ENCODE results near the gene PAFAH2.
A peak's percentile ranks its signal among the peaks of the same experiment; 100 is the strongest.

The PAFAH2 gene

DNA sequence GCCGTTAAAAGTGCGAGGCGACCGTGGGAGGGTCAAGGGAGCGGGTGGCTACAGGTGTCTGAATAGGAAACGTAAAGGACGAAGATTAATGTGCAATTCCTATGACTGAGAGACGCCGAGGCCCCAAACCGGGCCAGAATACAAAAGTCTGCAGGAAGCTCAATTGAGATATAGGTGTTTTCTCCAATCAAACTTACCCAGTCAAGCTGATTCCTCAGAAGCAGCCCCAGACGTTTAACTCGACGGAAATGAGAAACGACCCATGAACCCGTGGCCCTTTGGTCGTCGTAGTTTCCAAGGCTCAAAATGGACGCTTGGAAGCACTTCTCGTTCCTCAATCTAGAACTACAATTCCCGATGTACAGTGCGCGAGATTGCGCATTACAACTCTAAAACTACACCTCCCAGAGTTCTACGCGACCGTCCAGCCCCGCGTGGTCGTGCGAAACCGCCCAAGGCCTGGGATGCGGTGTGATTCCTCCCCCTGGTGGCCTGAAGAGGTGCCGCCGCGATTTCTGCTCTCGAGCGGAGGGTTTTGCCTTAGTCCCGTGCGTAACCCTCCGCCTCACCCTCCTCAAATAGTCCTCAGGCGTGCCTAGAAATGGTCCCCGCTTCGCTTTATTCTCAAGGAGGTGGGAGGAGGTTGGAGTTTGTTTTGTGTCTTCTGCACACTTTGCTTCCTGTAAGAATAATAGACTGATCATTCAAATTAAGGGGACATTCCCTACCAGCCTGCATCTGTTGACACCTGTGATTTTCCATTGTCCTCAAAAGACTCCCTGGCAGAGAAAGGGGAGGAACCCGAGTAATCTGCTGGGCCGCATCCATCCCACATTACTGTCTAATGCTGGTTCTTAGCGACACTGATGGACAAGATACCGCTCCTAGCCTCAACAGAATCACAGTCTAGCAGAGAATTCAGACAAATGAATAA, at the start of gene PAFAH2:
Gene PAFAH2, minus strand, starts transcription at position 236 of the 934 bp plus-strand sequence. CDS start 7,247 bp downstream, outside the sequence.
- peak; percentile 98 for DNase-seq

DNA sequence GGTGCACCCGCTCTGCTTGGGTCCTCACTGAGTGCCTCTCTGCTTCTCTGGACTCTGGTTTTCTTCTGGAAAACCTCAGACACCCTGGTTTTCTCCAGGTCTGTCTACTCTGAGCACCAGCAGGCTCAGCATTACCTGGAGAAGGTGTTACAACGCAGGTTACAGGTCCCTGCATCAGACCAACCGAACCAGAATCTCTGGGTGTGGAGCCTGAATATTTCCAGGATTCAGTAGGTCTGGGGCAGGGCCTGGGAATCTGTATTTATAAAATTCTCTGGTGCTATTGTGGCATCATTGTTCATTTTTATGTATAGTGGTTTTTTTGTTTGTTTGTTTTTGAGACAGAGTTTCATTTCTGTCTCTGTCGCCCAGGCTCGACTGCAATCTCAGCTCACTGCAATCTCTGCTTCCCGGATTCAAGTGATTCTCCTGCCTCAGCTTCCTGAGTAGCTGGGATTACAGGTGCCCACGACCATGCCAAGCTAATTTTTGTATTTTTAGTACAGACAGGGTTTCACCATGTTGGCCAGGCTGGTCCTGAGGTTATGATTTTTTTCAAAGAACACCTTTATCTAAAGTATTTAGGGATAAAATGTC, 49.5 kb upstream of the PAFAH2 start:
- DNase-seq, result no peak

DNA sequence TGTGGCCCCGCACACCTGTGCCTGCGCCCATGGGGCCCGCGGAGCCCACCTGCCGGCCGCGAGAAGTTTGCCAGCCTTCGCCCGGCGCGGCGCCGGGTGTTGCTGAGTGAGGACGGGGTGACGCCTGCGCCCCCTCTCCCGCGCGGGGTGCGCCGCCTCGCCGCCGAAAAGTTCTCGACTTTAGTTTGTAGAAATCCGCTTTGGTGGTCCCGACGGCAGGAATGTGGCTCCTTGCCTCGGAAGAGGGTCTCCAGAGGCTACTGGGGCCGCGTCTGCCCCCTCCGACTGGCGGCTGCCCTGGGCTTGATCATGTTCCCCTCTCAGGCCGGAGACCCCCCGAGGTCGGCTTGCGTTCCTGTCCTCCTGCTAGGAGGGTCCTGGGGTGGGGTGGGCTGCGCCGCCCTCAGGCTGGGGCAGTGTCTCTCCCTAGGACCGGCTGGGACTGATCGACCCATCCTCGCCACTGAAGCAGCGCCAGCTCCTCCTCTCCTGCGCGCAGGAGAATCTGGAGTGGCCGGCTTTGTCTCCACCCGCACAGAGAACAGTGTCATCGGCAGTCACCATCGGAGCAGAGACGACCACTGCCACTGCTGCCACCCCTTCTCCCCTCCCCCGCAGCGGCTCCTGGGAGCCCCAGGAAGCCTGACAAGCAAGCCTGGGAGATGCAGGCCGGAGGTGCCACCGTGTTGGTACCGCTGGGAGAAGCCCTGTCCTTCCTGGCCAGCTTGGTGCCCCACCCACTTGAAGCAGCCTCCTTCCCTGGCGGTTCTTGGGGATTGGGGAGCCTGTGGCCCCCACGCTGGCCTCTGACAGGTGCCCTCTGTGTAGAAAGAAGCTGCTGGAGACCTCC, 48.6 kb upstream of the PAFAH2 start:
- no peak for DNase-seq

DNA sequence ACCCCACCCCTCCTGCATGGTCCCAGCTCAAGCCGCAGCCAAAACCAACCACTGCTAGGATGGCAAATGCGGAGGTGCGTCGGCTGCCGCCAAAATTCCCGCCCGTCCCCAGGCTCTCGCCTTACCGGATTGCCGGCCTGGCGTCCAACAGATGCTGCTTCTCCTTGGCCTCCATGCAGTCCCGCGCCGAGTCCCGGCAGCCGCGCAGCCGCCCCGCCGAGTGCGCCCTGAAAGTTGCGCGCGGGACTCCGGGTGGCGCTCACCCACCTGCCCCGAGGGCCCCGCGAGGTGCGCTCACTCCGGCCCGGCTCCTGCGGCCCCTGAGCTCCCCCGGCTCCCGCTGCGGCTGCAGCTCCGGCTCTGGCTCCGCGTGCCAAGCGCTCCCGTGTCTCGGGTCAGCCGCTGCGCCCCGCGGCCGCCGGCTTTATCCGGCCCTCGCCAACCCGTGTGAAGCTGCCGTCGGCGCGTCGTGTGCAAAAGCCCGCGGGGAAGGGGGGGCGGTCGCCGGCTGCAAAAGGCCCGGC, 47.9 kb upstream of the PAFAH2 start, which contains the start of gene SLC30A2:
Gene SLC30A2, minus strand, starts transcription at position 397 of the 524 bp plus-strand sequence. Its CDS starts 222 bp downstream, at position 175.
- DNase-seq, result no peak

DNA sequence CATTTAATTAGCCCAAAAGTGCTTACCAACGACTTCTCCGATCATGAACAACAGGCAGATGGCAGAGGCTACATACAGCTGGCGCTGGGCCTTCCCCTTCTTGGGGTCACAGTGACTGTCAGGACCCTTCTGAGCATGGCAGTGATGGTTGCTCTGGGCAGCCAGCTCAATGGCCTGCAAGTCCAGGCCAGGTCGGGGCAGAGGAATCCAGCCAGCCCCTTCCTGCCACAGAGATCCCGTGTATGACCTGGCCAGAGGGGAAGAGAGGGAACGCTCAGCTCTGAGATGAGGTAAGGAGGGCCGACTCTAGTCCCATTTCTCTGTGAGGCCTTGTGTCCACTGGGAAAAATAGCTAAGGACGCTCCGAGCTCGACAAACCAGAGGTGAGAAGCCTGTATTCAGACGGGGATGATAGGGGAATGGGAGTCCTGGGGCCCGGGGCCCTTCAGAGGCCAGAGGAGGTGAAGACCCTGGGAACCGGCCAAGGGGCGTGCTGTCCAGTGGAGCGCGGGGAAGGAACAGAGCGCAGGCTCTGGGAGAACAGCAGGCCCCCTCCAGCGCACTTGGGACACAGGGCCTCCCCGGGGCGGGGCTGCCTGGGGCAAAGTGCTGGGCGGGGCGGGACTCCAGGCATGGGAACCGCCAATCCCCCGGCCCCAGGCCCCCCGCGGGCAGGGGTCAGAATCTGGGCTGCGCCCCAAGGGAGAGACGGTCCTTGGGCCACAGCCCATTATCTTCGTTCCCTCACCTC, 47.3 kb upstream of the PAFAH2 start:
- no peak for DNase-seq

DNA sequence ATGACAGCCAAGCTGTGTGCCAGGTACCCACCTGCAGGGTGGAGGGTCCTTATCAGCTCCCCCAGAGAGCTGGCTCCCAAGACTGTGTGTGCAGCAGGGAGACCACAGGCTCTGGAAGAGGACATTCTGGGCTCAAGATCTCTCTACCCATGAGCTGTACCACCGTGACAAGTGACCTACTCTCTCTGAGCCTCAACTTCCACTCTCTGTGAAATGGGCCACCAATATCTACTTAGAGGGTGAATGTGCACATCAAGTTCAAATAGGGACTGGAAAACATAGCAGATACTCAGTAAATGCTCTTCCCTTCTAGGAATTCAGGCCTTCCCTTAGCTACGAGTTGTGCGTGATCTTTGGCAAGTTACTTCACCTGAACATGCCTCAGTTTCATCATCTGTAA, 46.6 kb upstream of the PAFAH2 start:
- DNase-seq, result no peak

DNA sequence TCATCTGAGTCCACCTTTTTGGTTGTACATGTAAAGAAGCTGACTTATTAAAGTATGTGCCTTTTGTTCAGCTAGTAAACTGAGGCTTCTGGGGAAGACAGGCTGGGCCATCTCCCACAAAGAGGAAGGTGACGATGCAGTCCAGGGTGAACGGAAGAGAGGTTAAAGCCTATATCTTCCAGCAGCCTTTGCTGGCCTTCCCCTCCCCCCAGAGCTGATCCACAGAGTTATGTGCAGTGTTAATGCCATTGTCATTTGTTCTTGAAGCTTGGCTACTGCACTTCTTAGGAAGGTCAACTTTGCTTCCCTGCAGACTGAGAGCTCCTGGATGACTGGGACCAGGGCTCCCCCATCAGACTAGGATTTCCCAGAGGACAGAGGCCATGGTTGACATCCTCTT, 45.9 kb upstream of the PAFAH2 start:
- DNase-seq, result no peak

DNA sequence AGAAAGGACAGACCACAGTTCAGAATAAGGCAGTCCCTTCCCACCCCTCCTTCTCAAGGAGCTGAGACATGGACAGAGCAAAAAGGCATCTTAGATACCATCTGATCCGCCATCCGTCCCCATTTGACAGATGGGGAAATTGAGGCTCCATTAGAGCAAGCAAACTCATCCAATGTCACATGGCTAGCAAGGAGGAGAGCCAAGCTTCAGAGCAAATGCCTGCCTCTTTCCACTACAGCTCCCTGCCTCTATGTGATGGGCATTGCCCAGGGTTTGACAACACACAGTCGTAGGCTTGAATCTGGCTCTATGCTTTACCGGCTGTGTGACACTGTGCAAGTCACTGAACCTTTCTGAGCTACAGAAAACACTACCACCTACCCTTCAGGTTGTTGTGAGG, 44.1 kb upstream of the PAFAH2 start:
- DNase-seq, result no peak

DNA sequence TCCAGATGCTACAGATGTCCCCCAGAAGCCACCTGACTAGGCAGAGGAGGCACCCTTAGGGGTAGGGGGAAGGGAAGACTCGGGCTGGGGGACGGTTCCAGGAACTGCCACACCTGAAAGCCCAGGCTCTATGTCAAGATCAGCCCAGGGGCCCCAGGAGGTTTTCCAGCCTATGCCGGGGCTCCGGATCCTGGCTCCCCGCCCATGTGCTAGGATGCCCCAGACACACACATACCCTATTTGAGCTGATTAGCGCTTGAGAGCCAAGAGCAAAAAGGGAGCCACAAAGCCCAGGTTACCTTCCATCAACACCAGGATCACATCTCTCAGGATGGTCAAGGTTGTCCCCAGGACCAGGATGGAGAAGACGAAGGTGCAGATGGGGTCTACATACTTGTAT, 43.5 kb upstream of the PAFAH2 start:
- no peak for DNase-seq

DNA sequence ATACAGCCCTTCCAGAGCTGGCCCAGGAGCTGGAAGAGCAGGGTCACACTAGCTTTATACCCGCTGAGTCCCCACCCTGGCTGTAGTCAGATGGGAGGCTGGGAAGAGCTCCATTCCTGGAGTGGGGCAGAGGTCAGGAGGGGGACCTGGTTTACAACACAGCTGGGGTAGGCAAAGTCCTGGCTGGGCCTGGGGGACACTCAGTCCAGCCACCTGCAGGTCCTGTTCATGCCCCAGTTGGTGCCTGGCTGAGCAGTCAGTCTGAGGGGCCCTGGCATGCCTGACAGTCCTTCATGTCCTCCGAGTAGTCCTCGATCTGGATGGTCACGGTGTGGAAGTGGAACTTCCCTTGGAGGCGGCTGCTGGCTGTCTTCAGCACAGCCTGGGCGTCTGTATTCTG, 41.0 kb upstream of the PAFAH2 start:
- DNase-seq, result no peak

DNA sequence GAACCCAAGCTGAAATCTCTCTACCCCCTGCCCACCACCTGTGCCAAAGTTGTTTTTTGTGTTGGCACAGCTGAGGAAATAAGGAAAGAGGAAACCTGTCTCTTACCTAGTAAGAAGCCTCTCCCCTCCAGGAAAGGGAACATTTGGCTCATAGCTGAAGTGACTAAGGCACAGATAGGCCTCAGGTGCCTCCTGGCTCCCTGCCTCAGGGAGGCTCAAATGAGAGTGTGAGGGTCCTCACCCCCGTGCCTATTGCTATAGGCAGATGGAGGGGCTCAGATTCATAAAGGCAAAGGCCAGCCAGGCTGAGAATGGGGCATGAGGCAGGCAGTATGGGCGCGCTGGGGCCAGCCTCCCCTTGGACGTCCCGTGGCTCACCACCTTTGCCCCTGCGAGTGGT, 40.6 kb upstream of the PAFAH2 start:
- DNase-seq, result no peak

DNA sequence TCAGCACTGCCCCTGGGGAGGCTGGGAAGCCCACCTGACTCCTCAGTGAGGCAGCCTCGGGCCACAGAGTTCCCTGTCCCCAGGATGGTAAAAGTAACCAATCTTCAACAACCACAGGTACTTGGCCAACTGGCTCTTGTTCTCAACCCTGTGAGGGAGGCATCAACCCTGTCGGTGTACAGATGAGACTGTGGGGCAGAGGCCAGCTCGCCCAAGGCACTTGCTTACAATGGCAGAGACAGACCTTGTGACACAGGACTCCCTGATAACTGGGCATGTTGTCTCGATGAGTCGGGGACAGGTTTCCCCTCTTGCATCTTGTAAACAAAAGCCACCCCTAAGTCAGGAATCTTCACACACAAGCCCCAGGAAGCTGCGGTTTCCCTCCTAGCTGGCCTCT, 40.0 kb upstream of the PAFAH2 start:
- no peak for DNase-seq

DNA sequence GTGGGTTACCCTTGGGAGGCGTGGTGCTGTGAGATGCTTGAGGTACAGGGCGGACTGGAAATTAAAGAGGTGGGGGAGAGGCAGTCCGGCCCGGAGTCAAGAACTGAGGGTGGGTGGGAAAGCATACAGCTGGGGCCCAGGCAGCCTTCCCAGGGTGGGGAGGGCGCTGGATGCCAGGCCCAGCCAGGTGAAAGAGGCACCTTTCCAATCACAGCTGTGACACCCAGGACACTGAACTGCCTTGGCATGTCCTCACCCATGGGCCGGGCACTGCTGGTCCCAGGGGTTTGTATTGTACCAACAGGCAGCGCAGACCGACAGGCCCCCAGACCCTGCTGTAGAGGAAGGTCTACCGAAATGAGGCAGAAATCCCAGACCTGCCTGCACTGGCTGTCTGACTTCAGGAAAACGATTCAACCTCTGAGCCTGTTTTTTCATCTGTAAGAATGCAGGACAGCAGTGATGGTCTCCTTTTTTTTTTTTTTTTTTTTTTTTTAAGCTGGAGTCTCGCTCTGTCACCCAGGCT, 39.0 kb upstream of the PAFAH2 start:
- DNase-seq, result no peak

DNA sequence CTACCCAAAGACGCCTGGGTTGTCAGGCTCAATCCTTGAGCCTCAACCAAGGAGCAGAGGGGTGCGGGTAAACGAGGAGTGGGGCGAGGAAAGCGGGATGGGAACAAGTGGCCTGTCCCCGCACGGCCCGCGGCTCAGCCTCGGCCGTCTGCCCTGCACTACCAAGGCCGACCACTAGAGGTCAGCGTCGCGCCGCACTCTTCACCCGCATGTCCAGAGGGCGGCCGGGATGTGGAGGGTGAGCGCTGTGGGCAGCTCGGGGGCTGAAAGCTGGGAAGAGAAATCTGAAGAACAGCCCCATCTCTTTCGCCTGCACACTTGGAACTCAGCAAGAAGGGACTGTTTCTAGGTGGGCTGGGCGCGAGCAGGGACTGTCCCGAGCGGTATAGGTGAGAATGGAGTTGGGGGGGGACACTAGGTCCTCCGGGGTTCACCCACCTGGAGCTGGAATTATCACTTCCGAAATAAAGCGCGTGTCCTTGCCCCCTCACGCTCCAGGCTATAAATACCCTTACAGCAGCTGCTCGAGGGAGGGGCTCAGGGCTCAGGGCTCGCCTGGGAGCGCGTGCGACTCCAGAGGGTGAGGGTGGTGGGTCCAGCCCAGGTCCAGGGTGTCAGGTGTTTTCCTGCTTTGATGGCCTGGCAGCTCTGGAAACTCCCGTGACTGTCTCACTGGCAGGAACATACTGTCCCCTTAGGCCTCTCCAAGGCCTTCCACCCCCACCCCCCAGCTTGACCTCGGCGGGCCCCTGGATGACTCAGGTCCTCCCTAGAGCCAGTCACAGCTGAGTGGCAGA, 38.3 kb upstream of the PAFAH2 start:
- no peak for DNase-seq

DNA sequence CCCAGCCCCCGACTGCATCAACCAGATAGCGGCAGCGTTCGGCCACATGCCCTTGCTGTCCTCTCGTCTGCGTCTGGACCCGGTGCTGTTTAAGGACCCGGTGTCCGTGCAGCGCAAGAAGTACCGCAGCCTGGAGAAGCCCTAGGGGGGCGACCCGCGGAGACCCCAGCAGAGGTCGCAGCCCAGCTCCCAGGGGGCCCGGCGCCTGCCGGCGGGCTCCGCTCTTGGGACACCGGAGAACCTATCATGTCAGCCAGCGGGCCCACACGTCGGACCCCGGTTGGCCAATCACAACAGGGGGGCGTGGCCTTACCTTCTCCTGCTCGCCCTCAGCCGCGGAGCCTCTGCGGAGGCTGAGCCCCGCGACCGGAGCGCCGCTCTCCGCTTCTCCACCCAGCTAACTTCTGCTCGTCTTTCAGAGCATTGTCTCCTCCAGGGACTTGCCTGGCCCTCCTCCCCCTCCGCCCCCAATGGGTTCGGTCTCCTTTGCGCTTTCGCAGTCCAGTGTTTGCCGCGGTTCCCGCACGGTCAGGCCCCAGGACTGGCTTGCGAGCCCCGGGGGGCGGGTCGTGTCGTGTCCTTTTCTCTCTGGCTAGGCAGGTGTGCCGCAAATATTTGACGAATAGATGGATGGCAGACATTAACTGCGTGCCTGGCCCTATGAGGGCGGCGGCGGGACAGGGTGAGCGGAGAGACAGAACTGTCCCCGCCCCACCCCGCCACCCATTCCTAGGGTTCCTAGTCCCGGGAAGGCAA, 37.5 kb upstream of the PAFAH2 start:
- DNase-seq, result peak; percentile 64

DNA sequence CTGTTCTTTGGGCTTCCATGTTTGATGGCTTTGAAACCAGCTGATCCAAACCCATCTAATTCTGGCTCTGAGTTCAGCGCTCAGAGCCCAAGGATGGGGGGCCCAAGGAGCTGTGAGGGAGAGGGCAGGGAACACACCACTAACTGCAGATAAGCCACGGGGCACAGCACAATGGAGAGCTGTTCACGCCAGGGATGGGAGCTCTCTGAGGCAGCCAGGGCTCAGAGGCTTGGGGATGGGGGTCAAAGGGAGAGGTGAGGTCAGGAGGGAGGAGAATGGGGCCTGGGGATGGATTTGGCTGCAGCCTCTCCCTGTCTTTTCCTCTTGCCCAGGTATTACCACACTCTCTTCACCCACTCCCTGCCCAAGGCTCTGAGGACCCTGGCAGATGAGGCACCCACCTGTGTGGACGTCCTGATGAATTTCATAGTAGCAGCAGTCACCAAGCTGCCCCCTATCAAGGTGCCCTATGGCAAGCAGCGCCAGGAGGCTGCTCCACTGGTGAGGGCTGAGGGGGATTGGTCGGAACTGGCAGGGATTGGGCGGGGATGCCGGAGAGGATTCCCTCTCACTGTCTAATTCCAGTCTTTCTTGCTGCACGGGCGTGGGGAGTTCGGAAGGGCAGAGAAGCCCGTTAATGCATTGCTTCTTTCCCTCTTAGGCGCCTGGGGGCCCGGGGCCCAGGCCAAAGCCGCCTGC, 36.8 kb upstream of the PAFAH2 start:
- DNase-seq, result no peak

DNA sequence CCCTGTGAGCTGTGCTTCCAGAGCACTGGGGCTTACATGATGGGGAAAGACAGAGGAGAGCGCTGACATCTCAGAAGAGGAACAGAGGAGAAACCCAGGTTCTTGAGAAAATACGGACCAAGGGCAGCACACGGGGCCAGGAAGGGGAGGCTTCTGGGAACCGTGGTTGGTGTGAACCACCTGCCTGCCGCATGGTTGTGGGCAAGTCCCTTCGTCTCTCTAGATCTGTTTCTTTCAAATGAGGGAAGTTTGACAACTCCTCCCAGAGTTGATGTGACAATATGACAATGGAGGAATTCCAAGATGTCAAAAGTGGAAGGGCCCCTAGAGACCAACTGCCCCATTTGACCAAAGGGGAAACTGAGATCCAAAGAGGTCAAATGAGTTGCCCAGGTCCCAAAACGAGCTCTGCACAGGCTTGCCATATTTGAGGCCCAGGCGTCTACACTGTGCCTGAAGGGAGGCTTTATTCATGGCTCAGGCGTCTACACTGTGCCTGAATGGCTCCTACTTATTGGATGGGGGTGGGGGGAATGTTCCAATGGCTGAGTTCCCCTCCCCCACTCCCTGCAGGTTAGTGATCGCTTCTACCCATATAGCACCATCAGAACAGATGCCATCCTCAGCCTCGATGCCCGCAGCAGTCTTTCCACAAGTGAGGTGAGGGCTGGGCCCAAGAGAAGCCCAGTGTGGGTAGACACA, 34.9 kb upstream of the PAFAH2 start:
- no peak for DNase-seq

DNA sequence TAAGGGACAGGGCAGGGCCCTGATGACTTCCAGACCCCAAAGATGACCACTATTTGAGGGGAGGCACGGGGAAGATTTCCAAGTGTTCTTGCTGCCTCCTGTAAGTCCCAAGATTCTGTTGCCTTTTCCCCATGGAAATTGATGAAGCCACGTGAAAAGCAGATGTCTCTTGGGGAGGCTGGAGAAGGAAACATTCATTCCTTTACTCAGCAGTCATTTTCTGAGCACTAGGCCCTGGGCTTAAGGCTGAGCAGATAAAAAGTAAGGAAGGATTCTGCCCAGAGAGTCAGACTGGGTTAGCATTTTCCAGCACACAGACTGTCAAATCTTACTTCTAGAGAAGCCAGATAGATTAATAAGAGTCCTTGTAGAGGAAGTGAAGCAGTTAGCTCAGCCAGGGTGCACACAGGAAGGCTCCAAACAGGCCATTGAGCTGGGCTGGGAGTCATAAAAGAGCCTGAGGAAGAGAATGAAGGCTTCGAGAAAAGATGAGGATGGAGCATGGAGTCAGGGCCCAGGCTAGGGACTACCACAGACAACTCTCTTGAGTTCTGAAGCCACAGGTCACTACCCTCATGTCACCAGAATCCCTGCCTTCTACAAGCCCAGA, 33.9 kb upstream of the PAFAH2 start:
- no peak for DNase-seq

DNA sequence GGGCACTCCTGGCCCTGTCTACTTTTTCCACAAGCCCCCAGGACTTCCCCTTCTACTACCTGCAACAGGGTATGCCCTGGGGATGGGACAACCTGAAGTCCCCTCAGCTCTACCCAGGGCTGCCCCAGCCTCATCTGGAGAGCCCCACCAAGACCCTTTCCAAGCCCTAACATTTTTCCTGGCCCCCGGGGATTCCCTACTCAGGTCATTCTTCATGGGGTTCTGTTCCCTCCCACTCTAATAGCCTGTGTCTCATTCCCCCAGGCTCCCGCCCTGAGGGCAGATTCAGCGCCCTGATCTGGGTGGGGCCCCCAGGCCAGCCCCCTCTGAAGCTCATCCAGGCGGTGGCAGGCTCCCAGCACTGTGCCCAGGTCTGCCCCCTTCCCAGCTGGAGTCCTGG, 33.3 kb upstream of the PAFAH2 start:
- DNase-seq, result no peak
